Parathyroid adenoma (tissue), 2 donors: ENCODE results near the gene VWC2L.

Source experiments
- H2AFZ ChIP-seq: fragments of 300-600 bp; sonication (generic); one replicate; pipeline ENCODE4 v1.7.0; 2017; ENCODE audit warnings: antibody characterized with exemption, mild to moderate bottlenecking
- H3K27ac ChIP-seq: fragments of 300-600 bp; sonication (generic); one replicate; pipeline ENCODE4 v1.7.0; 2017
- H3K27me3 ChIP-seq: fragments of 300-600 bp; sonication (generic); one replicate; pipeline ENCODE4 v1.7.0; 2017; ENCODE audit warnings: low read length; ENCODE audit not compliant: control insufficient read depth, insufficient read depth
- H3K36me3 ChIP-seq: fragments of 300-600 bp; sonication (generic); one replicate; pipeline ENCODE4 v1.7.0; 2017; ENCODE audit warnings: low read length; ENCODE audit not compliant: control insufficient read depth, insufficient read depth
- H3K4me1 ChIP-seq: fragments of 300-600 bp; sonication (generic); one replicate; pipeline ENCODE4 v1.7.0; 2017; ENCODE audit warnings: control low read depth
- H3K4me2 ChIP-seq: fragments of 300-600 bp; sonication (generic); one replicate; pipeline ENCODE4 v1.7.0; 2017; ENCODE audit warnings: low read length
- H3K4me3 ChIP-seq: fragments of 300-600 bp; sonication (generic); one replicate; pipeline ENCODE4 v1.7.0; 2017; ENCODE audit warnings: low read depth, low read length
- H3K79me2 ChIP-seq: fragments of 300-600 bp; sonication (generic); one replicate; pipeline ENCODE4 v1.7.0; 2017; ENCODE audit warnings: control low read depth
- H3K9ac ChIP-seq: fragments of 300-600 bp; sonication (generic); one replicate; pipeline ENCODE4 v1.7.0; 2017; ENCODE audit warnings: mild to moderate bottlenecking
- H3K9me3 ChIP-seq: fragments of 300-600 bp; sonication (generic); one replicate; pipeline ENCODE4 v1.7.0; 2017; ENCODE audit warnings: low read length; ENCODE audit not compliant: control insufficient read depth
- TF ChIP-seq, protein P1 (sequence below): fragments of 300-600 bp; sonication (generic); IDR thresholded peaks from one replicate; pipeline ENCODE4 v1.7.0; 2017; ENCODE audit warnings: antibody characterized with exemption, mild to moderate bottlenecking
- donor health status: primary hyperparathyroidism.

VWC2L gene

DNA sequence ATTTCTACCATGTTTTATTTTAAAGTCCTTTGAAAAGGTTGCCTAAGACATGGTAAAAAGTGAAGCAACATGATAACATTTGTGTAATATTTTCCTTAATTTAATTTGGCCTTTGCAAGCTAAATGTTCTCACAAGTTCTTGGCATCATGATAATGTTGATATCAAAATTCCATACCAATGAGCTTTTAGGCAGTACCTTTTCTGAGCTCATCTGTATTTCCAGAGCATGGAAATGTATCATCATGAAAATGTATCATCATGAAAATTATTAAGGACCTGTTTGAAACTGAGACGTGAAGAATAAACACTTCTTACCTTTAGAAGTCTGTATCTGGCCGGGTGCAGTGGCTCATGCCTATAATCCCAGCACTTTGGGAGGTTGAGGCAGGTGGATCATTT lies 73.8 kb downstream of the VWC2L start:
- TF ChIP-seq, protein P1, sequence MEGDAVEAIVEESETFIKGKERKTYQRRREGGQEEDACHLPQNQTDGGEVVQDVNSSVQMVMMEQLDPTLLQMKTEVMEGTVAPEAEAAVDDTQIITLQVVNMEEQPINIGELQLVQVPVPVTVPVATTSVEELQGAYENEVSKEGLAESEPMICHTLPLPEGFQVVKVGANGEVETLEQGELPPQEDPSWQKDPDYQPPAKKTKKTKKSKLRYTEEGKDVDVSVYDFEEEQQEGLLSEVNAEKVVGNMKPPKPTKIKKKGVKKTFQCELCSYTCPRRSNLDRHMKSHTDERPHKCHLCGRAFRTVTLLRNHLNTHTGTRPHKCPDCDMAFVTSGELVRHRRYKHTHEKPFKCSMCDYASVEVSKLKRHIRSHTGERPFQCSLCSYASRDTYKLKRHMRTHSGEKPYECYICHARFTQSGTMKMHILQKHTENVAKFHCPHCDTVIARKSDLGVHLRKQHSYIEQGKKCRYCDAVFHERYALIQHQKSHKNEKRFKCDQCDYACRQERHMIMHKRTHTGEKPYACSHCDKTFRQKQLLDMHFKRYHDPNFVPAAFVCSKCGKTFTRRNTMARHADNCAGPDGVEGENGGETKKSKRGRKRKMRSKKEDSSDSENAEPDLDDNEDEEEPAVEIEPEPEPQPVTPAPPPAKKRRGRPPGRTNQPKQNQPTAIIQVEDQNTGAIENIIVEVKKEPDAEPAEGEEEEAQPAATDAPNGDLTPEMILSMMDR: no peak
- no peak overlapping the region for H2AFZ ChIP-seq
- H3K4me3 ChIP-seq: no peak overlapping the region
- H3K79me2 ChIP-seq: no peaks in the 10 kb centered on the region
- H3K36me3 ChIP-seq: no peaks in the 10 kb centered on the region
- H3K27me3 ChIP-seq: no peaks in the 10 kb centered on the region
- H3K9ac ChIP-seq: no peak overlapping the region
- no peak overlapping the region for H3K27ac ChIP-seq
- no peaks in the 10 kb centered on the region for H3K9me3 ChIP-seq
- H3K4me2 ChIP-seq: no peak overlapping the region
- H3K4me1 ChIP-seq: peaks cover 3% of the 10 kb centered on the region

DNA sequence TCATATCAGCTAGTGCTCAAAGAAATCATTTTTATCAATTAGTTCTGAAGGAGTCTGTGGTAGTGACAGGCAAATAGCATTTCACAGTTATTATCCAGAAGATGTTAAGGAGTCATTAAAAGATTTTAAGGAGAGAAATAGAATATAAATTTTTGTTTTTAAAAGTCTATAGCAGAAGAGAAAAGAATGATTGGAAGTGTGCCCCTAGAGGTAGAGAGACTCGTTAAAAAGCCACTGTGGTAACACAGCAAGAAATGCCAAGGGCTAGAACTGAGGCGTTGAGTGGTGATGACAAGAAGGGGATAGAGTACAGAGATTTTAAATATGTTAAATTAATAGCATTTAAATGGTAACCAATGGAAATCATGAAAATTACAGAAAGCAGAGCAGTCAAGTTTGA lies 78.3 kb downstream of the VWC2L start:
- TF ChIP-seq, protein P1: no peak
- Histone ChIP-seq H3K9ac (no peak overlapping the region), H3K27me3 (no peaks in the 10 kb centered on the region), H3K27ac (no peak overlapping the region), H3K4me2 (no peak overlapping the region), H3K4me3 (no peak overlapping the region), H3K36me3 (no peaks in the 10 kb centered on the region), H3K9me3 (no peaks in the 10 kb centered on the region), H3K79me2 (no peaks in the 10 kb centered on the region), H2AFZ (no peak overlapping the region), H3K4me1 (no peaks in the 10 kb centered on the region)

DNA sequence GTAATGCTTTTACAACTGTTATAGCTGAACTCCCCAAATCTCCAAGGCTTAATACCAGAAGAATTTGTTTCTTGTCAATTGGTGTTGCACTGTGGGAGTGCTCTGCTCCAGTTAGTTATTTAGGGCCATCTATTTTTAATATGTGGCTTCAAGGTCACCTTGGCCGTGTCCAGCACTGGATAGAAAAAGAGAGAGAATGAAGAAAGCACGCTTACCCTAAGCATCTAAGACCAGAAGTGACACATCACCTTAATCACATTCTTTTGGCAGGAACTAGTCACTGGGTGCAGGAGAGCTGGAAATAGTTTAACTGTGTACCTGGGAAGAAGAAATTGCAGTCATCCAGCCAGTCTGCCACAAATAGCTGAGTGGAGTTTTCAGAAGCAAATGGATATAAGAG lies 78.8 kb downstream of the VWC2L start:
- no peaks in the 10 kb centered on the region for H3K27me3 ChIP-seq
- H3K4me1 ChIP-seq: no peaks in the 10 kb centered on the region
- TF ChIP-seq, protein P1: no peak
- H2AFZ ChIP-seq: no peak overlapping the region
- H3K27ac ChIP-seq: no peak overlapping the region
- H3K36me3 ChIP-seq: no peaks in the 10 kb centered on the region
- H3K4me2 ChIP-seq: no peak overlapping the region
- no peaks in the 10 kb centered on the region for H3K79me2 ChIP-seq
- H3K9me3 ChIP-seq: no peaks in the 10 kb centered on the region
- no peak overlapping the region for H3K4me3 ChIP-seq
- H3K9ac ChIP-seq: no peak overlapping the region

DNA sequence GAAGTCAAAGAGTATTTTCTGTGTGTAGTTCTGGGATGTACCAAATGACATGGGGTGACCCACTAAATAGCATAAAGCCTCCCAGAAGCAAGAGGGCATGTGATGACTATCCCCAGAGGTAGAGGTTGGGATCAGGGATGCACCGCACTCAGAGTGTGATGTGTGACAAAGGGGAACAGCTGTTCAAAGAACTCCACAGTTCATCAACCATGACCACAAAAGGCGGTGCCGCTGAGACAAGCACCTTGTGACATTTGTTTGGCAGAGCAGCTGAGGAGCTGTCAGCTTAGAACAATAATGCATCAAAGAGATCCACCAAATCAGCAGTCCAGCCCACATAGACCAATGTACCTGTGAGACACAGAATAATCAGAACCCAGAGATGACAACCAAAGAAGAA lies 81.3 kb downstream of the VWC2L start:
- no peak overlapping the region for H2AFZ ChIP-seq
- H3K9ac ChIP-seq: no peak overlapping the region
- H3K36me3 ChIP-seq: no peaks in the 10 kb centered on the region
- no peaks in the 10 kb centered on the region for H3K79me2 ChIP-seq
- no peaks in the 10 kb centered on the region for H3K4me1 ChIP-seq
- H3K27ac ChIP-seq: no peak overlapping the region
- no peaks in the 10 kb centered on the region for H3K27me3 ChIP-seq
- TF ChIP-seq, protein P1: no peak
- H3K4me3 ChIP-seq: no peak overlapping the region
- no peak overlapping the region for H3K4me2 ChIP-seq
- no peaks in the 10 kb centered on the region for H3K9me3 ChIP-seq

DNA sequence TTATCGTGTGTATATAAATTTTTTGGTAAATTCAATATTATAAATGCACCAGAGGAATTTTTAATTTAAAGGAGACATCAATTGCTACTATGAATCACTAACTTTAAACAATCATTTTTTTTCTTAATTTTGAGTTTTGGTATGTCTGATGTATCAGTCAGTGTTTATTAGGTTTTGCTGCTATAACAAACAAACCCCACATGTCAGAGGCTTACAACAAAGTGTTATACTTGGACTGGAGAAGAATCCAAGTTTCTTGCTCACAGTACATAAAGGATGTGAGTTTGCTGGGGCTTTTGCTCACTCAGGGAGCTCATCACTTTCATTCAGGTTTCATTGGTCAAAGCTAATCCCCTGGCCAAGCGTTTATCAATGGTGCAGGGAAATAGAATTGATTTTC lies 81.8 kb downstream of the VWC2L start:
- Histone ChIP-seq H3K27ac (no peak overlapping the region), H3K27me3 (no peaks in the 10 kb centered on the region), H3K9me3 (no peaks in the 10 kb centered on the region), H3K4me3 (no peak overlapping the region), H3K79me2 (no peaks in the 10 kb centered on the region), H2AFZ (no peak overlapping the region), H3K4me2 (no peak overlapping the region), H3K36me3 (no peaks in the 10 kb centered on the region), H3K4me1 (no peaks in the 10 kb centered on the region), H3K9ac (no peak overlapping the region)
- TF ChIP-seq, protein P1: no peak
